GM12874 (cell line): ENCODE measurements around the gene KPNA3.

Source experiments
- TF ChIP-seq, protein P1 (sequence below): IDR thresholded peaks from 2 replicates; pipeline ENCODE4 v1.5.1; 2011; ENCODE audit warnings: low read depth, mild to moderate bottlenecking, control low read depth, low read length, moderate library complexity; ENCODE audit not compliant: insufficient read depth

The KPNA3 gene

DNA sequence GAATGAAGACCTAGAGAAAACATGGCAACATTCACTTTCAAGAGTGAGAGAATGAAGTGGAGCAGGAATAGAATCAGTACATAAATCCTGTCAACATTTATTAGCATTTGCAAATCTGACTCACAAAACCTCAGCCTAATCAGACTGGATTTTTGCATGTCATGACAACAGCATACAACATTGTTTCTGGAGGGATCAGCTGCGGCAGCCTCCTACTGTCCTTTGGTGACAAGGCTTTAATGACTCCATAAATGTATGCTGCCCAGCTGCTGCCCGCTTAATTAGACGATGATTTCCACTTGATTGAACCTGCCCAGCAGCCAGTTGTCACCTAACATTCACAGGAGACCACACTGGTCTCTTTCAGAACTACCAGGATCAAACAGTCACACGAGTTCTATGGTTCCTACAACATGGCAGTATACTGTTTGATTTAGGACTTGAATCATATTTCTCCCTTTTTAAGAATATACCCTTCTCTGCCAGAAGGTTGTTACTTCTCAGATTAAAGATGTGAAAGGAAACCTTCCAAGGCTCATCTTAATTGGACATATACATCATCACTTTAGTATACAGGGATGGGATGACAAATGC, 110.5 kb downstream of the KPNA3 start:
- TF ChIP-seq, protein P1, sequence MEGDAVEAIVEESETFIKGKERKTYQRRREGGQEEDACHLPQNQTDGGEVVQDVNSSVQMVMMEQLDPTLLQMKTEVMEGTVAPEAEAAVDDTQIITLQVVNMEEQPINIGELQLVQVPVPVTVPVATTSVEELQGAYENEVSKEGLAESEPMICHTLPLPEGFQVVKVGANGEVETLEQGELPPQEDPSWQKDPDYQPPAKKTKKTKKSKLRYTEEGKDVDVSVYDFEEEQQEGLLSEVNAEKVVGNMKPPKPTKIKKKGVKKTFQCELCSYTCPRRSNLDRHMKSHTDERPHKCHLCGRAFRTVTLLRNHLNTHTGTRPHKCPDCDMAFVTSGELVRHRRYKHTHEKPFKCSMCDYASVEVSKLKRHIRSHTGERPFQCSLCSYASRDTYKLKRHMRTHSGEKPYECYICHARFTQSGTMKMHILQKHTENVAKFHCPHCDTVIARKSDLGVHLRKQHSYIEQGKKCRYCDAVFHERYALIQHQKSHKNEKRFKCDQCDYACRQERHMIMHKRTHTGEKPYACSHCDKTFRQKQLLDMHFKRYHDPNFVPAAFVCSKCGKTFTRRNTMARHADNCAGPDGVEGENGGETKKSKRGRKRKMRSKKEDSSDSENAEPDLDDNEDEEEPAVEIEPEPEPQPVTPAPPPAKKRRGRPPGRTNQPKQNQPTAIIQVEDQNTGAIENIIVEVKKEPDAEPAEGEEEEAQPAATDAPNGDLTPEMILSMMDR: no peak

- TF ChIP-seq, protein P1: peak; percentile 37
Measured at GRCh38 chr13:49679246-49679645, 113.2 kb downstream of the KPNA3 start.

GRCh38 chr13:49678191-49678914, 114.1 kb downstream of the KPNA3 start:
- TF ChIP-seq, protein P1: no peak

GRCh38 chr13:49676581-49677298, 115.7 kb downstream of the KPNA3 start:
- TF ChIP-seq, protein P1: no peak

- TF ChIP-seq, protein P1: no peak
Measured at GRCh38 chr13:49670828-49671227, 121.7 kb downstream of the KPNA3 start.

DNA sequence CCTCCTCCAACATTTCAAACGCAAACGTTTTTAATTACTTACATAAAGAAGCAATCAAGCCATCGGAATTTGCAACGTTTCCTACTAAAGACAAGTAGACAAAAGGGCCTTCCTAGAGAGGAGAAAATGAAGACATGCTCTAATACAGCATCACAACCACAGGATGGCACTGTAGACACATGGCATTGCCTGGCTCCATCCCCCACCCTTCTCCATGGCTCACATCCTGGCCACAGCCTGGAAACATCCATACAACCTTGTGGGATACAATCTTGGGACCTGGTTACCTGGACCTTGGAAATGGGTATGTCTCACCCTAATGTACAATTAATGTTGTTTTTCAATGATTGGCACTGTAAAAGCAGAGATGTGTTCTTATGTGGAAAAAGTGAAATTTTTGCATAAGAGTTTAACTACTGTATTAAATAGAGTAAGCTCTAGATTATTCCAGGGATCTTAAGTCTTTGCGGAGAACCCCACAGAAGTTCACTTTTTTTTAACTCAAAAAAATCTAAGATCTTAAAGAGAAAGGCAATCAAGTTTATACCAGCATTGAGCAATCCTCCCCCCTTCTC, 122.7 kb downstream of the KPNA3 start:
- TF ChIP-seq, protein P1: peak; percentile 69

GRCh38 chr13:49667773-49668172, 124.7 kb downstream of the KPNA3 start:
- TF ChIP-seq, protein P1: no peak
